GM18907 (cell line): ENCODE results near the gene PDZRN3.
"Not testable (repeated sequence)": the region's sequence is repeated elsewhere in the genome, so short reads cannot be mapped to it uniquely, and the experiment has no call there.

Experiments
- ATAC-seq: cut with Tn5 transposase; IDR thresholded peaks from one replicate; pipeline ENCODE4 v1.9.1; 2021; ENCODE audit warnings: mild to moderate bottlenecking, moderate library complexity; ENCODE audit not compliant: unreplicated experiment

The PDZRN3 gene

DNA sequence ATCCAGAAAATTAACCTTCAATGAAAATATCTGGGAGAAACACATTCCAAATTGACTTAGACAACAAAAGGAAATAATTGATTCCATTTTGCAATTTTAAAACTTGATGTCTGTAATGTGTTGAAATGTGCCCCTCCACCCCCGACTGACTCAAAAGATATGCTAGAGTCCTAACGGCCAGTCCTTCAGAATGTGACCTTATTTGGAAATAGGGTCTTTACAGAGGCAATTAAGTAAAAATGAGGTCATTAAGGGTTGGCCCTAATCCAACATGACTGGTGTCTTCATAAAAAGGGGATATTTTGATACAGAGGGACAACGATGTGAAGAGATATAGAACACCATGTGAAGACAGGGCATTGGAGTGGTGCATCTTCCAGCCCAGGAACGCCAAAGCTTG, 153.9 kb downstream of the PDZRN3 start:
- no peak for ATAC-seq

DNA sequence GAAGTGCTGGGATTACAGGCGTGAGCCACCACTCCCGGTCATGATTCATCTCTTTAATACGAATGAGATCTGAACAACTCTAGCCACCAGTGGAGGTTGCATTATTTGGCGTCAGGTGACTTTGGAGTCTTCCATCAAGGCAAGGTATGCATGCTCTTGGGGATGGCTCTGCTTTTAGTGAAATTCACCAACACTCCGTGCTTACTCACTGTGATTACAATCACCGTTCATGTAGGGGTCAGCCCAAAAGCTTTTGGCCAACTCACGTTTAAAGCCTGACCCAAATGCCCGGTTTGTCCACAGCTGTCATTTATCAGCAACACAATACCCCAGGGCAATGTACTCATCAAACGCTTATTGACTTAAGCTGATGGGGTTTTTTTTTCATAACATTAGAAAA, 155.4 kb downstream of the PDZRN3 start:
- no peak for ATAC-seq

DNA sequence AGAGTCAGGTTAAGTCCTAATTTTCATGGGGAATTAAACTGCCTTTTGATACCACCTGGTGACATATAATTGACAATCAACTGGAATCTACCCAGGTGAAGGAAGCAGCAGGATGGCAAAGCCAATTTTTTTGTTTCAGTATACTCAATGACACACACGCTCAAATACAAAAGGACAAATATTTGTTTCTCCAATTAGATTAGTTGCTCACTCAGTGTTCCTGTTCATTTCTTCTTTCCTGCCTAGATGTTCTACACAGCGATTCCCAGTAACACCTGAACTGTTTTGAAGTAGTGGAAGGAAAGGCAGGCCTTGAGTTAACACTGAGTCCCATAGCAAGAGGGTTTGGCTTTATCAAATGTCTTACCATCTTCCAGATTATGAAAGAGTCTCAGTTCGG, 157.5 kb downstream of the PDZRN3 start:
- ATAC-seq: no peak

DNA sequence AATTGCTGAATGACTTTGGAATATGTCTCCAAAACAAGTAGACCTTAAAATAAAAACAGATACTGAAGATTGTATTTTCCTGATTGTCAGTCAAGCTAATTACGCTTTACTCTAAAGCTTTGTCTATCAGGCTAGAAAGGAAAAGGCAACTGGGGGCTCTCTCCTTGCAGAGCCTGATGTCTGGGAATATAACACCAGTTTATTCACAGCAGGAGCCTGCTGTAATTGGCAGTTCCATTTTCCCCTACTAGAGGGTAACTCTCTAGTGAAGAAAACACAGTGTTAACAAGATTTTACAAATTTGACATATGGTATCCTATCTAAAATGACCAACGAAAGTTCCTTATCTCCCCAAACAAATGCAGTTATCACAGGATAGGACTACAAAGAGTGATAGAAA, 158.8 kb downstream of the PDZRN3 start:
- no peak for ATAC-seq

DNA sequence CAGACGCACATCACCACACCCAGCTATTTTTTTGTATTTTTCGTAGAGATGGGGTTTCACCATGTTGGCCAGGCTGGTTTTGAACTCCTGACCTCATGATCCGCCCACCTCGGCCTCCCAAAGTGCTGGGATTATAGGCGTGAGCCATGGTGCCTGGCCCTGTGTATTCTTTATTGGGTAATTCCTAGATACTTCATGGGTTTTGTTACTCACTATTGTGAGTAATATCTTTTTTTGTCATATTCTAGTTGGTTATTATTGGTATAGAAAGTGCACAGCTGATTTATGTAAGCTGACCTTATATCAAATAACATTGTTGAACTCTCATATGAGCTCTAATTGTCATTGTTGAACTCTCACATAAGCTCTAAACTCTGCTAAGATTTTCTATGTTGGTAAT, 160.6 kb downstream of the PDZRN3 start:
- ATAC-seq: not testable (repeated sequence)

DNA sequence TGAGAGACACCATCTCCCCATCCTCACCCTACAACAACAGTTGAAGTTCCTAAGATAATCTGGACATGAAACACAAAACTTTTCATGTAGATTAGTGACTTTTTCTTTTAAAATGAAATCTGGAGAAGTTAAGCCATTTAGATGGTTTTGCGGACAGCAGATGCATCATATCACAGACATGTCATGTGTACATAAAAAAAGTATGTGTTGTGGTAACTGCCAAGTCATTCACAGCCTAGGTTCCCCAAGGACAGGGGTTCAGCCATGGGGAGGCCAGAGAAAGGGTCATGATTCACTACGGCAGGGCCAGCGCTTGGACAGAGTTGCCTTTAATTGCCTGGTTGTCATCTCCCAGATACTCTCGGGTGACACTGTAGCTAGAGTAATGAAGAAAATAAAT, 163.2 kb downstream of the PDZRN3 start:
- ATAC-seq: no peak

DNA sequence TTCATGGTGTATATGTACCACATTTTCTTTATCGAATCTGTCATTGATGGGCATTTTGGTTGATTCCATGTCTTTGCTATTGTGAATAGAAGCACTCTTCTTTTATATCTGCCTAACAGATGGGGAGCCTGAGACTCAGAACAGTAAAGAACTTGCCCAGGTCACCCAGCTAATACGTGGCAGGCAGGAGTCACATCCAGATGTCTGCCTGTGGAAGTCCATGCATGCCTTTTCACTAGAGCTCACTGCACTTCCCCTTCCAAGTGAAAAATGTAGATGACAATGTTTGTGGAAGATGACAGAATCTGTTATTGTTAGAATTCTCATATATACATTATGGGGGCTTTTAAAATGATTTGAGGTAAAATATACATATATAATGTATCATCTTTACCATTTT, 165.0 kb downstream of the PDZRN3 start:
- no peak for ATAC-seq

DNA sequence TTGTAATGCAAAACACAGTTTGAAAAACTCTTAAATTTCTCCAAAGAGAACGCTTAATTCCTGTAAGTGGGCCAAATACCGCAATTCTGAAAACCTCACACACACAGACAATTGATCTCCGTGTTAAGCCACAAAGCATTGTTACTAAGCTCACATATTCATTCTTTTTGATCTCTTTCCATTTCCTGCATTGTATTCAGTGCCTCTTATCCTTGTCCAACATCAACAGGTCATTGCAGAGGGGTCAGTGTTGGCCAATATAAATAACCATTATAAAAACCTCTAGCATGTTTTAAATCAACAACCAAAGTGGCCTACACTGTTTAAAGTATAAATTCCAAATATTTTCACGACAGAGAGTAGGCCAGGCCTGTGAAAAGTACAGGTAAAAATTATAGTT, 171.1 kb downstream of the PDZRN3 start:
- ATAC-seq: no peak

DNA sequence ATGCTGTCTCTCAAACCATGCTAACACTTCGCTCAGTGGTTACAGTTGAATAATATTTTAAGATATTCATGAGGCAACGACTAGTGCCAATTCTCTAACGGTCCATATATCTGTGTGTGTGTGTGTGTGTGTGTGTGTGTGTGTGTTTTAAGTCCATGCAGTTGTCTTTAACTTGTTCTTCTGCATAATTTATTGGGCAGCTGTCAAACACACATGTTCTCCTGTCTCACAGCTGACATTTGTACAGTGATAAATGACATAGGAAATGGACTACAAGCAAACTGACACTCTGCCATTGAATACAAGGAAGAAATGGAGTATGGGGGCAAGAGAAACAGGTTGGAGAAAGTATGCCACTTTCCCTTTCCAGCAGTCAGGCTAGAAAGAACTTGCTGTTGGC, 172.0 kb downstream of the PDZRN3 start:
- ATAC-seq: no peak

DNA sequence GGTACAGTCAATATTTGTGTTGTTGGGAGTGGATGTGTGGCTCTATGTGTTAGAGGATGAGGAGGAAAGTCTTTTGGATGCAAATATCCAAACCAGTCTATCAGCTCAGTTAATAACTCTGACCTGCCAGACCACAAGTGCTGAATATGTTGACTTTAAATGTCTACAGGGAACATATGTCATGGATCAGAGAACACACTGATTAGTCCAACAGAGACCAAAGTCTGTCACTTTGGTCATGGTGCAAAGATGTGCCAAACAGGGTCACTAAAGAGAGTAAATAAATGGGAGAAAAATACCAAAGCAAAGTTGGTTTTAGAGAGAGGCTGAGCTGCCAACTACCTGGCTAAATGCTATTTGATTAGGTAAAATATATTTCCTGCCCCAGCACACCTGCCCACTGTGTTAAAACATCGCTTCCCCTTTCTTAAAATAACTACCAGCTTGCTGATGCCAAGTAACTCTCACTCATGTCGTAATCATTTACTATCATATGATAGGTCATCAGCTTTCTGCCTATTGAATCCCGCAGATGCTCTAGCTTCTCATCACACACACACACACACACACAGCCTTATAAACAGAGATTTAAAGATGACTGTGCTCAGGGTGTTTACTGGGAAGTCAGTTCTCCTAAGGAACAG, 173.3 kb downstream of the PDZRN3 start:
- ATAC-seq: peak; percentile 47

DNA sequence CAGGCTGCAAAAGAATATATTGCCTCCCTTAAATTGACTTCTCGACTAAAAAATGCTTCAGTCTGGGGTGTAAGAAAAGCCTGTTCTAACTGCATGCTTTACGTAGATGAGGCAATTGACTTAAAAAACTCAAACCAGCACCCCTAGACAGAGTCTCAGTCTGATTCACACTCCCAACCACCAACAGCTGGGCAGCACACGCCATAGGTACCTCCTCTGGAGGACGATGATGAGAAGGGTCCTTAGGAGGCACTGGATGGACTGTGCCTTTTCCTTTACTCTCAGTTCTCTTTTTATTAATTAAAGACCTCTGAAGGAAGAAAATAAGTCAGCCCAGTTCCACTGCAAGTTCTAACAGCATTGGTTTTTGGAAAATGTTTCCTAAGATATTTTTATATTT, 175.0 kb downstream of the PDZRN3 start:
- ATAC-seq: peak; percentile 54

DNA sequence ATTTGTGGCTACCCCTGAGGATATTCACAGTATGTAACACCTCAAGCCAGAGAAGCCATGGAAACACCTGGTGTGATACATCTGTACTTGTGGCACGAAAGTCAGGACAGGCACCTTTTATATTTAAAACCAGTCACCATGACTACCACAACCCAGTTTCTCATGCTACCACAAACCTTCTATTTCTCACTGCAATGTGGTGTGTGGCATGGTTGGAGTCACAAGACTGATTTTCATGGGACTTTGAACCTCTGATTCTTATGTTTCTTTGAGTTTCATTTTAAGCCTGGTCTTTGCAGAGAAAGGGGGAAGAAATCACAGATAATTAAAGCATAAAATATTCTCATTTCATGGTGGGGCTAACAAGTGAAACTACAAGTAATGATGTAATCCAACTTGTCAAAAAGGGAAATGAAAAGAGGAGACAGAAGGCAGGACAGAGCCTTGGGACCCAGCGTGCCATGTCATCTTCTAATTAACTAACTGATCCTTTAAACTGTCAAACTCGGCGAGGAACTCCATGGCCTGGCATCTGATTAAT, 175.9 kb downstream of the PDZRN3 start:
- ATAC-seq: peak; percentile 94

DNA sequence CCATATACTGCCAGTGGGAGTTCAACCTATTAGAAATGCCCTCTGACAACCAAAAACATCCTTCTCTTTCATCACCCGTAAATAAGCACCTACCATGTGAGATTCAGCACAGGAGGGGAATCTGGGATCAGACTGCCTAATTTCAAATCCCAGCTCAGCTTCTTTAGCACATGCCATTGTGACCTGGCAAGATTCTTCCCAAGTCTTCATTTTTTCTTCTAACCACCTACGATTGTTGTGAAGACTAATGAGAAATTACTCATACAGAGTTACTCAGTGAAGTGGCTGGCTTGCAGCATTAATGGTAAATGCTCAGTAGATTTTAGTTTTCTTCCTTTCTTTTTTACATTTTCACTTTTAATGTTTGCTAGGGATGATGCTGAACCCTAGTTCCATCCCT, 176.7 kb downstream of the PDZRN3 start:
- ATAC-seq: no peak

DNA sequence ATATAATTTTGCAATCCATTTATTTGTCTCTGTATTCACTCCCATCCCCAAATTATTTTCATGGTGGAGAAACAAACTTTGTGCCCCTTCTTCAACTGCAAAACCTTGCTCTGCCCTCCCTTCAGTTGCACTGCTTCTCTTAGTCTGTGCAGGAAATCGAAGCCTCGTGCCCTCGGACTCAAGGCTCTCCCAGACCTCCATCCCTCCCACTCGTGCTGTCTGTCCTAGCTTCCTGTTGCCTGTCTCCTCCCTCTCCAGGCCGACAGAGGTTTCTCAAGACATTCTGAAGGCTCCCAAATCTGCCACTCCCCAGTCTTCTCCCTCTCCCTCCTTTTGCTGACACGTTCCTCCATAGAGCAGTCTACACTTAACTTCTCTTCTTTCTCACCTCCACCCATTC, 177.6 kb downstream of the PDZRN3 start:
- ATAC-seq: no peak

DNA sequence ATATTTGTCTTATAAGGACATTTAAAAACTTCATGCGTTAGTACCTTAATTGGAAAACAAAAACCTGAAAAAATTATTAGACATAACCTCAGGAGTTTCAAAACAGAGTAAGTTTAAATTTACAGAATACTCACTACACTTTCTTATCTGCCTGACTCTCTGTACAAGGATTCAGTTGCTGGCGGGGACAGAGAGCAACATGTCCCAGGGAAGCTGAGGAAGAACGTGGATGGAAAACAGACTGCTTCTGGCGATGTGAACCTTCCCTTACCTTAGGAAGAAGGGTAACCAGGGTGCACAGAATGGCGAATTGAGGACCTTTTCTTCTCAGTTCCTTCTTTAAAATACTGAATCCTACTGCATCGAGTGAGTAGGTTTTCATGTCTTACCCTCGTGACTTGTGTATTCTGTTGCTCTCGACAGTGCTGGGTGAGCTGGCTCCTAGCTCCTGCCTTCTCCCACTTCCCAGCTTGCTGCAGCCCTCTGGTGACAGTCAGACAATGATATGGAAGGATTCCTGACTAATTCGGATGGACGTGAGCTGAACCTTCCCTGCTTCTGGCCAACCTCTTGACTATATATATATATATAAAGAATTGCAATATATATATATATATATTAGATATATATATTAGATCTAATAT, 178.2 kb downstream of the PDZRN3 start:
- no peak for ATAC-seq

DNA sequence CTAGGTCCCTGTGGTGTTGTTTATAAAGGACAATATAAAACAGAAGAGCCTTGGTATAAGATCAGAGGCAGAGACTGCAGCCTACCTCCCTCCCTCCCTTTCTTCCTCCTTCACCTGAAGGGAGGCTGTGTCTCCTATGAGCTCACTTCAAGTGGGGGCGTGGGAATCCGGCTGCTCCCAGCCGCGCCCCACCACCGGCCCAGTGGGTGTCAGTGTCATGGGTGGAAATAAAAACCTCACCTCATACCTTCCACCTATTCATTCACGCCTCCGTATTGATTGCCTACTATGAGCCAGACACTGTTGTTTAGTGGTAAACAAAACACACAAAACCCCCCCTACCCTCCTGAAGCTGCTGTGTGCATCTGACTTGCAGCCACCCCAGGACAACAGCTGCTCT, 181.9 kb downstream of the PDZRN3 start:
- no peak for ATAC-seq

DNA sequence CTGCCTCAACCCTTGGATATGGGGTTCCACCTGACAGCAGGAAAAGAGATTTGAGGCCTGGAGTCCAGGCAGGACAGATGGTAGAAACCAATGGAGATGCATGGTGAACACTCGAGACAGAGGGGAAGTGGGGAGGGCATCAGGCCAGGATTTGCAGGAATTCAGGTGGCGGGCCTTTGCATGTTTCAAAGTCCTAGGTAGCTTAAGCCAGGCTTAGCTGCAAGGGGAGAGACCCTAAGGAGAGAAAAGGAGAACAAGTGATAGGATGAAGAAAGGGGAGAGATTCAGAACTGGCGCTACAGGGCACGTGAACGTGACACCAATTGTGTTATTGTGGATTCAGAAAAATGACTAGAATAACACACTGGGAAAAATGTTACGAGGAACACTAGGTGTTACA, 182.6 kb downstream of the PDZRN3 start:
- no peak for ATAC-seq

DNA sequence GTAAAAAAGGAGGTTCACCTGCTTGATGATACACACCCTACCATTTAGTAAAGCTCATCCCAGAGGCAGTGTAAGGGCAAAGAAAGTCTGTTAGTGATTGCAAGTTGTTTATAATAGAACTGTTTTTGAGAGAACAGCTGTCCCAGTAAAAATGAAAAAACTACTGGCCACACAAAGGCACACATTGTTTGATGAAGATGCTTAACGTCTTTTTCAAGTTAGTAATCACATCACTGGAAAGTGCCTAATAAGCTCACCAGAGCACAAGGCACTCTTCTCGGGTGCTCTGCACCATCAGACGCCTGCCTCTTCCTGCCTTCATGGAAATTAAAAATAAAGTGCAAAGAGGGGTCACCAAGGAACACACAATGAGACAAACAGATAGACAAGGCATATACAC, 186.9 kb downstream of the PDZRN3 start:
- ATAC-seq: no peak

DNA sequence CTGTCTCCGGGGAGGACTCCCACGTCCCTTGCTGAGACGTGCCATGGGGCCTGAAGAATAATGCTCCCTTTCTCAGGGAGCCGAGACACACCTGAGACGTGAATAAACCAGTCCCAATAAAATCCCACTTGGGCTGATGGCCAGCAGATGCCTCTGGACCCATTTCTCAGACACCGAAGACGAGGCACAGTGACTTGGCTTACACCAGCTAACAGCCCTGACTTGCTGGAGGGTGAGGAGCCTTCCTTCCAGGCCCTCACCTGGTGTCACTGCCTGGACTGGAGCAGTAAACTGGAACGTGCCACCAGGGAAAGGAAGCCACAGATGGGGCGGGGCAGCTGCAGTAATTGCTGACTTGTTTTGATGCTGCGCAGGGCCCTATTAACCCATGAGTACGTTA, 189.7 kb downstream of the PDZRN3 start:
- no peak for ATAC-seq

DNA sequence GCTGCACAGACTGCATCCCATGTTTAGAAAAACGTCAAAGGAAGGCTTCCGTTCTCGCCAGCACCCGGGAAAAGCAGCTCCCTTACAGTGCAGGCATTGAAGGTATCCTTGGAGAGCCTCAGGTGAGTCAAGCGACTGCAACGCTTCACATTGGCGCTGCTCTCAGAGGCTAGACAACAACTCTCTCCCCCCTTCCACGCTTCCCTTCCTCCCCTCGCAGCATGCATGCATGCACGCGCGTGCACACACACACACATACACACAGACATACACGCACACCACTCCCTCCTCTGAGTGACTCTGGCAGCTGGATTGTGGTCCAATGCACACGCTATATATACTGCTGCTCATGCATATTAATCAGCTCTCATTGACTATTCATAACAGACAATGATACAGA, 191.1 kb downstream of the PDZRN3 start:
- ATAC-seq: no peak

DNA sequence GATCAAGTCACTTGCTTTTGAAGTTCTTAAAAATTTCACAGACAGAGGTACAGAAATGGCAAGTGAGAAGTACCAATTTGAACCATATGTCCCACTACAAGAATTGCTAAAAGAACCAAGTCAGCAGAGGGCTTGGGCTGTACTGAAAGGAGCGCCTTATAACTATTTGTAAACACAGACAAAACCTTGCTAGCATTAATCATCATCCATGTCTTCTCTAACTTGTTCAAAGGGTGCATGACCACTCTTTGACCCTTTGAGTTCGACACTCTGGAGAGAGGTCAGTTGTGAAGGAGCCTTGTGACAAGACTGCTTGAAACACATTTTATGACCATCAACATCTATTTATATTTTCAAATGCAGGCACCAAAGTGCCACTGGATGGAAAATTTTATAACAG, 191.7 kb downstream of the PDZRN3 start:
- ATAC-seq: no peak

DNA sequence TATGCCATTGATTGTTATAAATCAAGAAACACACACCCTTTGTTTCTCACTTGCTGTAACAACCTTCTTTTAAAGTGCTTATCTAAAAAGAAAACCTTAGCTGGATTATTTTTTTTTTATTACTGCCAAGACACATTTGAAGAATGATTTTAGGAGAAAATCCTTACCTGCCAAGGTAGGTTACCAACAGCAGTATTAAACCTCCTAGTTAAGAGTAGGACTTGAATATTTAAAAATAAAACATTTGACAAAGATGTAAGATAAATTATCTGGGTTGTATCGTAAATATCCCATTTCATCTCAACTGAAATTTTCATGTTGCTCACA, 192.1 kb downstream of the PDZRN3 start:
- no peak for ATAC-seq
